NCI-H82 treated with DMSO at 0.1 percent for 48 hours (cell line): ENCODE data around the gene S100A3.
A peak's percentile ranks its signal among the peaks of the same experiment; 100 is the strongest.
"Not testable (repeated sequence)": the region's sequence is repeated elsewhere in the genome, so short reads cannot be mapped to it uniquely, and the experiment has no call there.

Source experiments
- DNase-seq: peaks from one replicate; lab custom pipeline; 2025; ENCODE audit not compliant: unreplicated experiment; lab: John Stamatoyannopoulos, UW

S100A3 gene

GRCh38 chr1:153569465-153569864 lies 20.4 kb upstream of the S100A3 start:
- no peak for DNase-seq

- peak; percentile 78 for DNase-seq
These were observed 19.5 kb upstream of the S100A3 start for GRCh38 chr1:153568367-153569099.

DNA sequence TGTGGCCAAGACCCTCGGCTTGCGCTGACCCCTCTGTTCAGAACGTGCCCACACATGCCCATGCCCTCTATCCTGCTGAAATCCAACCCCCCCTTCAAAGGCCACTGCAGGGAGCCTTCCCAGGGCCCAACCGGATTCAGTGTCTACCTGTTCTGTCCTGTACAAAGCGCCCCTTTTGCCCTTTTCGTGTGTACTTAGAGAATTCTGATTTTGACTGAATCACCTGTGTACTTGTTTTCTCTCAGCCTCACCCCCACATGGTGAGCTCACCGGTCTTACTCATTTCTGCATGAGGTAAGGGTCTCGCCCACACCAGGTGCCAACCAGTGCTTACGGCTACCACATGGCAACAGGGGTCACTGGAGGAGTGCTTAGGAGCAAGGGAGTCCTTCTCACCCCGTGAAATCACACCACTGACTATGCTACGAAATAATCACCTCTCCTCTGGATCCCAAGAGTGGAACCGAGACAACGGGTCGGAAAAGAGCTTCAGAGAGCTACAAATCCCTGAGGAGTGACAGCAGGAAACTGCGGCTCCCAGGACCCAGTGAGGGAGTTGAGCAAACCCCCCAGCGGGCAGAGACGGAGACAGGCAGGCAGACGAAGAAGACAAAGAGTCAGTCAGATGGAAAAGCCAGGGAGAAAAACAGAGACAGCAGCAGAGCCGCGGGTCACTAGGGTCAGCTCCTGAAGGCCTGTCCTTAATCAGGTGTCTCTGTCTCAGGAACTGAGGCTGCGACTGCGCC lies 18.7 kb upstream of the S100A3 start:
- no peak for DNase-seq

DNA sequence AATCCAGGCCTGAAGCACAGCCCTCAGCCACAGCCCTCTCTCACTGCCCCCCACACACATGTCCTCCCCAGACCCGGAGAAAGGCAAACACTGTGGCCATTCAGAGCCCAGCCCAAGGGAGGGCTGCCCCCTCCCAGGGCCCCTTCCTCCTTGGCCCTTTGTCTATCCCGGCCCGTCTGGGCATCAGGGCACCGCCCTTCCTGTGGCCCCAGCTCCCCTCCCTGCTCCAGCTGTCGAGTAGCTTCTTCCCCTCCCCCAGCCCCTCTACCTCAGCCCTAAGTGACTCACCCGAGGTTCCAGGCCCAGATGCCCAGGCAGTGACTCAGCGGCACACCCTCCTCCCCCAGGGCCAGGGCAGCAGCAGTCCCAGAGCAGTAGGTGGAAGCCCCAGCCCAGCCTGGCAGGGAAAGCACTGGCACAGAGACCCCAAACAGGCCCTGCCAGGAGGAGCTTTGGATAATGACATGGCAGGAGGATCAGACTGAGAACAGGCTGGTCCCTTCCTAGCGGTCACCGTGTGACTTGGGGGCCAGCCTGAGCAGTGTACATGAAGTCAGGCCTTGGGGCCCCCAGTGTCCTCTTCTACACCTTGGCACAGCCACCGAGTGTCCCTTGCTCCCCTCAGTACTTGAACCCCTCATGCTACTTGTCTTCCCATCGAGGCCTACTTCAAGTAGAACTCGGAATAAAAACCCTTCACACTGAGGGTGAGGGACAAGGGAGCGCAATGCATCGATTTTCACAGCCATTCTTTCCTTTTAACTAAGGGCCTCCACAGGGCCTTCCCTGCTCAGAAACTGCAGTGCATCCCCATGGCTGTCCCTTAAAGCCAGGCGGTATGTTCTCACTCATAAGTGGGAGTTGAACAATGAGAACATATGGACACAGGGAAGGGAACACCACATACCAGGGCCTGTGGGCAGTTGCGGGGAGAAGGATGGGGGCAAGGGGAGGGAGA lies 17.6 kb upstream of the S100A3 start:
- peak; percentile 91 for DNase-seq

- DNase-seq = no peak
These were observed 16.7 kb upstream of the S100A3 start, which contains the start of gene S100A2 for GRCh38 chr1:153565529-153566374. Gene S100A2 (minus strand): TSS chr1:153565844. CDS start chr1:153563877, 1,967 bp downstream.

DNA sequence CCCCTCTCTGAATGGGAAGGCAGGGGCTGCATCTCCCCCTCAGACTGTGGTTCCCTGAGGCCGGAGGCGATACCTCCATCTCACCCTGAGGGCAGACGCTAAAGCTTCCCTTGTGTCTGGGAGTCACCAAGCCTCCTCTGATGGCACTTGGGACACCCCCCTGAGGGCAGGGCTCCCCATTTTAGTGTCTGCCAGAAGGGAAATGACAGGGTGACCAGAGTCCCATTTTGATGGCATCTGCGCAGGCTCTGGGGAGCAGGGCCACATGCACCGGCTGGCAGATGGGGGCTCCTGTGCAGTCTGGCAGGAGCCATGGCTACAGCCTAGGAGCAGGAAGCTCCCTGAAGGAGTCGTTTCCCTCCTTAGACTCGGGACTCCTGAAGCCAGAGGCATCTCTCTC lies 14.9 kb upstream of the S100A3 start:
- DNase-seq = no peak

GRCh38 chr1:153563483-153563901 lies 14.4 kb upstream of the S100A3 start:
- DNase-seq = no peak

DNA sequence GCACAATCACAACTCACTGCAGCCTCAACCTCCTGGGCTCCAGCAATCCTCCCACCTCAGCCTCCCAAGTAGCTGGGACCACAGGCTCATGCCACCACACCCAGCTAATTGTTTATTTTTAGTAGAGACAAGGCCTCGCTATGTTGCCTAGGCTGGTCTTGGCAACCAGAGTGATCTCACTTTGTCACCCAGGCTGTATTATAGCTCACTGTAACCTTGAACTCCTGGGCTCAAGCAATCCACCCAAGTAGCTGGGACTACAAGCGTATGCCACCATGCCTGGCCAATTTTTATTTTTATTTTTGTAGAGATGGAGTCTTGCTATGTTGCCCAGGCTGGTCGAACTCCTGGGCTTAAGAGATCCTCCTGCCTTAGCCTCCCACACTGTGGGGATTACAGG lies 13.0 kb upstream of the S100A3 start:
- DNase-seq = not testable (repeated sequence)

DNA sequence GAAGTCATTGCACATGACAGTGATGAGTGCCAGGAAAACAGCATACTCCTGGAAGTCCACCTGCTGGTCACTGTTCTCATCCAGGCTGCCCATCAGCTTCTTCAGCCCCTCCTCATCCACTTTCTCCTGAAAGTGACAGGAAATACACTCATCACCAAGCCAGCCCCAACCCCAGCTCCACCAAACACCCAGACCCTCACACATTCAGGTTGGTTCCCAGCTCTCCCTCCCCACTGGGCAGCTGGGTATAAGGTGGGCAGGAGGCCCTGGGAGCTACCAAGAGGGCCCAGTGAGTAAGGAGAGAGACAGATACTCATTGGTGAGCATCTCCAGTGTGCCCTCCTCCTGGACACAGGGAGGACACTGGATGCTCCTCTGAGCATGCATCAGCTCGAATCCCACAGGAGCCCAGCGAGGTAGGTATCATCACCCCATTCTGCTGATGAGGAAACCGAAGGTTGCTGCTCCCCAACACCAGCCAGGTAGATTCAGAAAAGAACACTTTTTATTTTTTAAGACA lies 12.5 kb upstream of the S100A3 start:
- DNase-seq = no peak

DNA sequence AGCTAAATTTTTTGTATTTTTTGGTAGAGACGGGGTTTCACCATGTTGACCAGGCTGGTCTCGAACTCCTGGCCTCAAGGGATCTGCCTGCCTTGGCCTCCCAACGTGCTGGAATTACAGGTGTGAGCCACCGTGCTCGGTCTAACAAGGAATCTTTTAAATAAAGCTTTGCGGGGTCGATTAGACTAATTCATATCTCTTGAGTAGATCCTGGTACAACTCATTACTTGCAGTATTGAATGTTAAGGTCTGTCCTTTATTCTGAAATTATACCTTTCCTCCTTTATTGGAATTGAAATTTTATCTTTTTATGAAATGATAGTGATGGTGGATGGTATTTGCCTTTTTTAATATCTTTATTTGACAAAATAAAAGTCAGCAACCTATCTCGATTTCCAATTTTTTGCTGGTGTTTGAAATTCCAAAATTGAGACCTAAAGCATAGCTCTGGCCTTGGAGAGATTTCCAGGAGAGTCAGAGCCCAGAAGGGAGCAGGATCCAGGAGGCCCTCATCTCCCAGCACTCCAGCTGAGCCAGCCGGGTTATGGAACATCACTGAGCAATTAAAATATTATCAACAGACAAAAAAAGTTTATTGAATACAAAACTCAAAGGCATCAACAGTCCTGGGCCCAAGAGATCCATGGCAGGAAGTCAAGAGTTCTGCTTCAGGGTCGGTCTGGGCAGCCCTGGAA lies 11.9 kb upstream of the S100A3 start:
- no peak for DNase-seq

DNA sequence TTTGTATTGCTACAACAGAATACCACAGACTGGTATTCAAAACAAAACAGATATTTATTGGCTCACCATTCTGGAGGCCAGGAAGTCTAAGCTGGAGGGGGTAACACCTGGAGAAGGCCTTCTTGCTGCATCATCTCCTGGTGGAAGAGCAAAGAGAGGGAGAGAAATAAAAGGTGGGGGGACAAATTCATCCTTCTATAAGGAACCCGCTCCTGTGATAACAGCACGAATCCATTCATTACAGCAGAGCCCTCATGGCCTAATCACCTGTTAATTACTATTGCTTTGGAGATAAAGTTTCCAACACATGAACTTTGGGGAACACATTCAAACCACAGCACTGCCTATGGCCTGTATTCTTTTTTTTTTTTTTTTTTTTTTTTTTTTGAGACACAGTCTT lies 11.2 kb upstream of the S100A3 start:
- no peak for DNase-seq

DNA sequence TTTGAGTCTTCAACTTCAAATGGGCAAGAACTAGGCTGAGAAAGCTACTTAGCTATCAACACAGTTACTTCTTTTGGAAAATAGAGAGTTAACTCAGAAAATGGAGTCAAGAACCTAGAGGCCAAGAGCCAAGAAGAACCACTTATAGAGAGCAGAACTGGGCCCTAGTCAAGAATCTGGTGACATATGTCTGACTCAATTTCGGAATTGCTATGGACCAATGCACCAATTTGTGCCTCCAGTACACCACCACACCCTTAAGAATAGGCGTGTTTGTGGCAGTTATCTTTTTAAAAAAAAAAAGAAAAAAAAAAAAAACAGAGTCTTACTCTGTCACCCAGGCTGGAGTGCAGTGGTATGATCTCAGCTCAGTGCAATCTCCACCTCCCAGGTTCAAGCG lies 8.8 kb upstream of the S100A3 start:
- no peak for DNase-seq

- DNase-seq = no peak
These were observed 7.3 kb upstream of the S100A3 start for GRCh38 chr1:153556348-153556747.

- DNase-seq = no peak
These were observed 4.9 kb upstream of the S100A3 start for GRCh38 chr1:153553830-153554541.

DNA sequence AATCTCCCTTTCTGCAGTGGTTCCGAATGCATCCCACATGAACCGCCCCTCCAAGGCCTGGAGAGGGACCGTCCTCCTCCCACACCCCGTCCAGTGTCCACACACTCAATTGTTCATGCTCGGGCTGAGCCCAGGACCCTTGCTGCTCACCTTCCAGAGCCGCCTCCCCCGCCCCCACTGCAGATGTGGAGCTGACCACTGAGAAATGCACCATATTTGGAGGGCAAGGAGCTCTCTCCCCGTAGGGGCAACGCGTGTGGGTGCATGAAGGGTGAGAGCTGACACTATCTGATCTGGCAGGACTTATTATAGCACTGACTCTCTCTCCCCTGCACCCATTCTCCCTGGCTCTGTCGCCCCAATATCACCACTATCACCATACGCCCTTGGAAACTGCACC lies 4.0 kb upstream of the S100A3 start:
- DNase-seq = no peak

- no peak for DNase-seq
These were observed 3.3 kb upstream of the S100A3 start for GRCh38 chr1:153552335-153552734.

- no peak for DNase-seq
These were observed 1.9 kb upstream of the S100A3 start for GRCh38 chr1:153550827-153551500.

DNA sequence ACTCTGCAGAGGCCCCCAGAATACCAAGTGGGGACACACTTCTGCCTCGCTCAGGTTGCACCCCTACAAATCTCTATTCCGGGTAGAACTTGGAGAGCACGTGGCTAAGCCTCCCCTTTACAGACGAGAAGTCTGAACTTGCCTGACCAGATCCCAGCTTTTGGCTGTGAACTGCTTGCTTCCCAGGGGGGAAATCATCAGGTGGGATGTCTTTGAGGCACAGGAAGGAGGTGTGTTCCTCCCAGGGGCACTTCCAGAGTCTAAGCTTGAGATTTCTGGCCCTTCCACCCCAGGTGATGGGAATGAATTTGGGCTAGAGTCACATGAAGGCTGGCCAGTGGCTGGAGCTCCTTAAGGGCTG lies 1.3 kb upstream of the S100A3 start:
- DNase-seq = no peak
